Hepatocyte (in vitro differentiated cells): ENCODE data around the gene TENM4.

Experiments used
- CTCF ChIP-seq: fragments of 200-600 bp; sonication (generic); IDR thresholded peaks from 2 replicates; pipeline ENCODE4 v1.5.1; 2016; ENCODE audit warnings: antibody characterized with exemption, mild to moderate bottlenecking; ENCODE audit not compliant: poor library complexity
- EZH2 ChIP-seq: fragments of 200-600 bp; sonication (generic); IDR thresholded peaks from 2 replicates; pipeline ENCODE4 v1.6.1; 2016; ENCODE audit warnings: antibody characterized with exemption, mild to moderate bottlenecking, borderline replicate concordance

DNA sequence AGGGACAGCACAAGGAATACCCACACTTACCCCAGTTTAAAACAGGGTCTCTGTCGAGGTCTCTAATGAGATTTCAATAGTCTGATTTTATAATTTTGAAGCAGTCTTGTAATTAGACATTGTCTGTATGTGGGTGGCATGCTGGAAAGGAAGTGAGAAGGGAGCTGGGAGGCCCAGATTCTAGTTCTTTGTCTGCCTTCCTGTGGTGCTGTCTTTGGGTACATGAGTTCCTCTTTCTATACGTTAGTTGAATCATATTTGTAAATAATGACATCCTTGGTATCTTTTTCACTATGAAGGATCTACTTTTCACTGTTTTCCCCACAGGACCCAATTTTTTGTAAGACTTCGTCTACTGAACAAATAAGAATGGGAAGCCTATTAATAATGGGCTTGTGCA is 42.0 kb upstream of the TENM4 start:
- TF ChIP-seq EZH2 (no peak), CTCF (no peak)
